ENCODE measurements around the gene SDS. TPM values are rescaled to one million over a fixed set of nuclear protein-coding genes. Genes with fewer than 3 reads are reported as not detected.

The SDS gene
- total and polyA plus RNA-seq, 4 experiments from 2014 or later: 1.4 to 1.5 TPM; not detected in 2

DNA sequence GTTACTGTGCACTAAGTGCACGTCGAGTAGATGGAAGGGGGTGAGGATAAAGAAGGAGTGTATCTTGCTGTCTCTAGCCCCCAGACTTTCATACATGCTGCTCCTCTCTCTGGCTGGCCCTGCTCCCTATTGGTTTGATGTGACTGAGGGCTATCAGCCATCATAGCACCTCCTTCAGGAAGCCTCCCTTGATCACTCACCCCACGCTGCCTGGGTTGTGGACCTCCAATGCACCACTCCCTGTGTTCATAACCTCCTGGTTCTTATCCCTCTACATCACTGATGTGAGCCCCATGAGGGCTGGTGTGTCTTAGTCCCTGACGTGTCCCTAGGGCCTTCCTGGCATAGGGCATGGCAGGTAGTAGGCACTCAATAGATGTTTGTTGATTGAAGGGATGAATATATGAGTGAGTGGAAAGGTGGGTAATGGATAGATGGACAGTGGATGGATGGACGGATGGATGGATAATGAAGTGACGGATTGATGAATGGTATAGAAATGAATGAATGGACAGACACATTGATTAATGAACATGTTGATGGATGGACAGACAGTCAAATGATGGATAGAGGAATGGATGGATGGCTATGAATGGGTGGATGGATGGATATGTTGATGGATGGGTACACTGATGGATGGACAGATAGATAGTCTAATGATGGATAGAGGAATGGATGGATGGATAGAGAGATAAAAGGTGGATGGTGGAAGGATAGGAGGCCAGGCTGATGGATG lies 33.5 kb upstream of the SDS start:
- H3K4me3 Mint-ChIP-seq: no peak overlapping the region
- intact Hi-C loops (cut with micrococcal nuclease): no loop called here
- Histone ChIP-seq H3K27ac (ENCODE audit: low read depth, low read length) (no peak overlapping the region), H3K4me3 (ENCODE audit: low read length in 2 of 2) (no peak overlapping the region), H3K36me3 (ENCODE audit: insufficient read depth, low read length) (no peaks in the 10 kb centered on the region), H3K27me3 (ENCODE audit: insufficient read depth, low read length) (no peaks in the 10 kb centered on the region), H3K4me1 (ENCODE audit: insufficient read depth, low read length) (no peaks in the 10 kb centered on the region), H3K9me3 (ENCODE audit: control insufficient read depth in 1 of 2, low read length in 2 of 2) (no peaks in the 10 kb centered on the region)
- no peaks in the 10 kb centered on the region for H3K4me1 Mint-ChIP-seq
- DNase-seq: no peak
- POLR2A ChIA-PET (ENCODE audit: partially characterized antibody): no interaction called here
- no peaks in the 10 kb centered on the region for H3K9me3 Mint-ChIP-seq
- CTCF ChIA-PET (ENCODE audit: partially characterized antibody): interaction anchor here (0.6 kb wide), 1 partner anchor 37 kb away, joined by 3 read pairs; no protein-coding TSS in a partner anchor
- H3K27me3 Mint-ChIP-seq: peaks cover 8% of the 10 kb centered on the region in 2 donors
- H3K27ac Mint-ChIP-seq: no peak overlapping the region
- no peaks in the 10 kb centered on the region for H3K36me3 Mint-ChIP-seq

DNA sequence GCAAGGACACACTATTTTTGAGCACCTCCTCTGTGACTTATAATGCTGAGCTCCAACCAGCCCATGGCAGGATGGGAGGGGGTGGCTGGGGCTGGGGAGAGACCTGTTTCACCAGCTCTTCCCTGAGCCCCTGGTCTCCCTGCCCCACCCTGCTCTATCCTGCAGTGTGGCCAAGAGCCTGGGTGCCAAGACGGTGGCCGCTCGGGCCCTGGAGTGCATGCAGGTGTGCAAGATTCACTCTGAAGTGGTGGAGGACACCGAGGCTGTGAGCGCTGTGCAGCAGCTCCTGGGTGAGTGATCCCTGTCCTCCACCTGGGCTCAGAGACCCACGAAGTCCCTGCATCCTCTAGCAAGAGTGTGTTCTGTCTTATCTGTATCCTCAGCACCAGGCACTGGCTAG lies 32.9 kb upstream of the SDS start:
- H3K4me1 ChIP-seq (ENCODE audit: insufficient read depth, low read length): no peaks in the 10 kb centered on the region
- no peak overlapping the region for H3K27ac Mint-ChIP-seq
- no peaks in the 10 kb centered on the region for H3K36me3 ChIP-seq (ENCODE audit: insufficient read depth, low read length)
- no peaks in the 10 kb centered on the region for H3K36me3 Mint-ChIP-seq
- H3K9me3 ChIP-seq (ENCODE audit: control insufficient read depth in 1 of 2, low read length in 2 of 2): no peaks in the 10 kb centered on the region
- ChIA-PET CTCF (ENCODE audit: partially characterized antibody) (interaction anchor here (0.6 kb wide), 1 partner anchor 37 kb away, joined by 3 read pairs; no protein-coding TSS in a partner anchor), POLR2A (ENCODE audit: partially characterized antibody) (no interaction called here)
- intact Hi-C loops (cut with micrococcal nuclease): no loop called here
- H3K9me3 Mint-ChIP-seq: no peaks in the 10 kb centered on the region
- H3K27me3 ChIP-seq (ENCODE audit: insufficient read depth, low read length): no peaks in the 10 kb centered on the region
- H3K27me3 Mint-ChIP-seq: peaks cover 6 to 8% of the 10 kb centered on the region in 2 donors
- no peak for DNase-seq
- no peak overlapping the region for H3K4me3 ChIP-seq (ENCODE audit: low read length in 2 of 2)
- no peak overlapping the region for H3K27ac ChIP-seq (ENCODE audit: low read depth, low read length)
- no peaks in the 10 kb centered on the region for H3K4me1 Mint-ChIP-seq
- H3K4me3 Mint-ChIP-seq: no peak overlapping the region

DNA sequence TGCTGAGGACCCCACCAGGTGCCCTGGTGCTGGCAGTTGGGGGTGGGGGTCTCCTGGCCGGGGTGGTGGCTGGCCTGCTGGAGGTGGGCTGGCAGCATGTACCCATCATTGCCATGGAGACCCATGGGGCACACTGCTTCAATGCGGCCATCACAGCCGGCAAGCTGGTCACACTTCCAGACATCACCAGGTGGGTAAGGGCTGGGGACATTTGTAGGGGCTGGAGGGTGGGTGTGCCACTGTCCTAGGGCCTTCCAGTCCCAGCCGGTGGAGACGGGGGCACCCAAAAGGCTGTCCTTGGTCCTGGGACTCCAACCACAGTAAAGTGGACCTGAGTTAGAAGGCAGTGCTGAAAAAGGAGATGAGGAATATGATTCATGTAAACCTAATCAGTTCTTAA lies 31.7 kb upstream of the SDS start:
- CTCF ChIA-PET (ENCODE audit: partially characterized antibody): no interaction called here

DNA sequence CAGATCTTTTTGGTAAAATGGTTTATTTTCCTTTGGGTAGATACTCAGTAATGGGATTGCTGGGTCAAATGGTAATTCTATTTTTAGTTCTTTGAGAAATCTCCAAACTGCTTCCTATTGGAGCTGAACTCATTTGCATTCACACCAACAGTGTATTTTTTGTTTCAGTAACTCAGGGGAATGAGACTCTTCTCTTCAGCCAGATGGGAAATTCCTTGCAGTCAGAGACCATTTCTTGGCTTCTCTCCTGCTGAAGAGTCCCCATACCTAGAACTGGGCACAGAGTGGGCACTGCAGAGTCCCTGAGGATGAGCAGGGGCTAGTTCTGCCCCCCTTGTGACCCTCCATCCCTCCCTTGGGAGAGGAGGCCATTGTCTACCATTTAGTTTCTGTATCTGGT lies 29.3 kb upstream of the SDS start:
- Histone ChIP-seq H3K4me1 (ENCODE audit: insufficient read depth, low read length) (no peaks in the 10 kb centered on the region), H3K9me3 (ENCODE audit: control insufficient read depth in 1 of 2, low read length in 2 of 2) (no peaks in the 10 kb centered on the region), H3K36me3 (ENCODE audit: insufficient read depth, low read length) (no peaks in the 10 kb centered on the region), H3K4me3 (ENCODE audit: low read length in 2 of 2) (no peak overlapping the region), H3K27ac (ENCODE audit: low read depth, low read length) (no peak overlapping the region), H3K27me3 (ENCODE audit: insufficient read depth, low read length) (no peaks in the 10 kb centered on the region)
- Mint-ChIP-seq H3K4me3 (no peak overlapping the region), H3K27me3 (peaks cover 12 to 14% of the 10 kb centered on the region in 2 donors), H3K36me3 (no peaks in the 10 kb centered on the region), H3K27ac (no peak overlapping the region), H3K4me1 (no peaks in the 10 kb centered on the region), H3K9me3 (no peaks in the 10 kb centered on the region)
- no peak for DNase-seq
- ChIA-PET POLR2A (ENCODE audit: partially characterized antibody) (no interaction called here), CTCF (ENCODE audit: partially characterized antibody) (no interaction called here)
- intact Hi-C loops (cut with micrococcal nuclease): no loop called here

More for the DNA sequence above, 31.7 kb upstream of the SDS start:
- Histone ChIP-seq H3K4me3 (ENCODE audit: low read length in 2 of 2) (no peak overlapping the region), H3K27ac (ENCODE audit: low read depth, low read length) (no peak overlapping the region), H3K9me3 (ENCODE audit: control insufficient read depth in 1 of 2, low read length in 2 of 2) (no peaks in the 10 kb centered on the region), H3K4me1 (ENCODE audit: insufficient read depth, low read length) (no peaks in the 10 kb centered on the region), H3K27me3 (ENCODE audit: insufficient read depth, low read length) (no peaks in the 10 kb centered on the region), H3K36me3 (ENCODE audit: insufficient read depth, low read length) (no peaks in the 10 kb centered on the region)
- no peak overlapping the region for H3K4me3 Mint-ChIP-seq
- intact Hi-C loops (cut with micrococcal nuclease): no loop called here
- no peak overlapping the region for H3K27ac Mint-ChIP-seq
- peaks cover 3 to 14% of the 10 kb centered on the region in 2 donors for H3K27me3 Mint-ChIP-seq
- H3K4me1 Mint-ChIP-seq: no peaks in the 10 kb centered on the region
- POLR2A ChIA-PET (ENCODE audit: partially characterized antibody): no interaction called here
- no peak for DNase-seq
- H3K9me3 Mint-ChIP-seq: no peaks in the 10 kb centered on the region
- no peaks in the 10 kb centered on the region for H3K36me3 Mint-ChIP-seq

DNA sequence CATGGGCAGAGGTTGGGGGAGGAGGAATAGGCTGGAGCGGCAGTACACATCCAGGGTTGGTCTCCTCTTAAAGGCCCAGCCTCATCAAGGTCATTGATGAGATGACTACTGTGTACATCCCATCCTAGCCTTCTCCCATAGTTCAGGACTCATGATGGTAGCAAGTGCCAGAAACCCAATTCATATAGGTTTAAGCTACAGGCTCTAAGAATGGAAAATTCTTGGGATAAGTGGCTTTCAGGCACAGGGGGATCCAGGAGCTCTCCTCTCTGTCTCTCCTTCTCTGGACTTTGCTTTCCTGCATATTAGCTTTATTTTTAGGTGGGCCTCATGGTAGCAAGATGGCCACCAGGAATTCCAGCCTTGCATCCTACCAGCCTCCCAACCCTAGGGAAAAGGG lies 24.8 kb upstream of the SDS start:
- ChIA-PET POLR2A (ENCODE audit: partially characterized antibody) (no interaction called here), CTCF (ENCODE audit: partially characterized antibody) (no interaction called here)
- no peak overlapping the region for H3K4me3 Mint-ChIP-seq
- H3K4me1 Mint-ChIP-seq: no peaks in the 10 kb centered on the region
- Histone ChIP-seq H3K27ac (ENCODE audit: low read depth, low read length) (no peak overlapping the region), H3K36me3 (ENCODE audit: insufficient read depth, low read length) (no peaks in the 10 kb centered on the region), H3K4me3 (ENCODE audit: low read length in 2 of 2) (no peak overlapping the region), H3K4me1 (ENCODE audit: insufficient read depth, low read length) (no peaks in the 10 kb centered on the region), H3K9me3 (ENCODE audit: control insufficient read depth in 1 of 2, low read length in 2 of 2) (no peaks in the 10 kb centered on the region), H3K27me3 (ENCODE audit: insufficient read depth, low read length) (no peaks in the 10 kb centered on the region)
- DNase-seq: no peak
- no peak overlapping the region for H3K27ac Mint-ChIP-seq
- intact Hi-C loops (cut with micrococcal nuclease): no loop called here
- H3K36me3 Mint-ChIP-seq: no peaks in the 10 kb centered on the region
- peaks cover 12 to 16% of the 10 kb centered on the region in 2 donors for H3K27me3 Mint-ChIP-seq
- no peaks in the 10 kb centered on the region for H3K9me3 Mint-ChIP-seq

DNA sequence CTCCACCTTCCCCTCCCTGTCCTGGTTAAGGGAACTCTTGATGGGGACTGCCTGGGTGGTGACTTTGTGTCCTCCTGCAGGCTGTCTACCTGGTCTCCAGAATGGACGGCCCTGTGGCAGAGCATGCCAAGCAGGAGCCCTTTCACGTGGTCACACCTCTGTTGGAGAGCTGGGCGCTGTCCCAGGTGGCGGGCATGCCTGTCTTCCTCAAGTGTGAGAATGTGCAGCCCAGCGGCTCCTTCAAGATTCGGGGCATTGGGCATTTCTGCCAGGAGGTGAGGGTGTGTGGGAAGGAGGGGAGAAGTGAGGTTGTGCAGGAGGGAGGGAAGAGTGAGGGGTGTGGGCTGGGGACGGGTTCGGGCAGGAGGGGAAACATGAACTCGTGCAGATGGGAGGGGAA lies 24.2 kb upstream of the SDS start:
- Mint-ChIP-seq H3K4me3 (no peak overlapping the region), H3K27ac (no peak overlapping the region), H3K4me1 (peaks cover 0 to 4% (median 0%) of the 10 kb centered on the region in 4 donors), H3K27me3 (peaks cover 10 to 14% of the 10 kb centered on the region in 2 donors), H3K36me3 (no peaks in the 10 kb centered on the region), H3K9me3 (no peaks in the 10 kb centered on the region)
- no peaks in the 10 kb centered on the region for H3K4me1 ChIP-seq (ENCODE audit: insufficient read depth, low read length)
- POLR2A ChIA-PET (ENCODE audit: partially characterized antibody): no interaction called here
- H3K4me3 ChIP-seq (ENCODE audit: low read length in 2 of 2): no peak overlapping the region
- no peaks in the 10 kb centered on the region for H3K36me3 ChIP-seq (ENCODE audit: insufficient read depth, low read length)
- no peaks in the 10 kb centered on the region for H3K27me3 ChIP-seq (ENCODE audit: insufficient read depth, low read length)
- intact Hi-C loops (cut with micrococcal nuclease): no loop called here
- no peak for DNase-seq
- H3K27ac ChIP-seq (ENCODE audit: low read depth, low read length): no peak overlapping the region
- CTCF ChIA-PET (ENCODE audit: partially characterized antibody): no interaction called here
- H3K9me3 ChIP-seq (ENCODE audit: control insufficient read depth in 1 of 2, low read length in 2 of 2): no peaks in the 10 kb centered on the region

DNA sequence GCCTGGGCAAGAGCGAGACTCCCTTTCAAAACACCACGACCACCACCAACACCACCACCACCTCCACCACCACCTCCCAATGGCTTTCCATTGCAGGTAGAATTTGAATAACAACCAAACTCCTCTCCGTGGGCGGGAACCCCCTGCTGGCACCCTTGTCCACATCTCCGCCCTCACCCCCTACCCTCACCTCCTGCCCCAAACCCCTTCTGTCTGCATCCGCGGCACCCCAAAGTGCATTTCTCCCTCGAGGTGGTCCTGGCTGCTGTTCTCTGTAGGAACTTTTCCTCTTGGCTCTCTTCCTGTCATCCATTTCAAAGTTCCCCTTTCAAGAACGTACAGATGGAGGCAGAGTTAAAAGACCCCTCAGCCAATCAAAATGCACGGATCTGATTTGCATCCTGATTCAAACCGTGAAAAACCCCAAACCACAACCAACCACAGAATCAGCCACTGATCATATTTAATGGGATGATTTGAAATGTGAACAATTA lies 22.3 kb upstream of the SDS start:
- Mint-ChIP-seq H3K9me3 (no peaks in the 10 kb centered on the region), H3K4me1 (peaks cover 0 to 13% (median 0%) of the 10 kb centered on the region in 4 donors), H3K27ac (no peak overlapping the region), H3K27me3 (peaks cover 11% of the 10 kb centered on the region in 2 donors), H3K4me3 (no peak overlapping the region), H3K36me3 (no peaks in the 10 kb centered on the region)
- no peaks in the 10 kb centered on the region for H3K9me3 ChIP-seq (ENCODE audit: control insufficient read depth in 1 of 2, low read length in 2 of 2)
- no peak overlapping the region for H3K4me3 ChIP-seq (ENCODE audit: low read length in 2 of 2)
- no peaks in the 10 kb centered on the region for H3K36me3 ChIP-seq (ENCODE audit: insufficient read depth, low read length)
- intact Hi-C loops (cut with micrococcal nuclease): loop anchor here (2.0 kb wide), 1 partner anchor 377 kb away; no protein-coding TSS in a partner anchor
- H3K27me3 ChIP-seq (ENCODE audit: insufficient read depth, low read length): no peaks in the 10 kb centered on the region
- POLR2A ChIA-PET (ENCODE audit: partially characterized antibody): no interaction called here
- H3K27ac ChIP-seq (ENCODE audit: low read depth, low read length): no peak overlapping the region
- CTCF ChIA-PET (ENCODE audit: partially characterized antibody): interaction anchor here (0.5 to 2.3 kb wide), 12 partner anchors 21 to 253 kb away, joined by 3 to 28 read pairs (median 3); partner anchors contain the start of gene SDS
- H3K4me1 ChIP-seq (ENCODE audit: insufficient read depth, low read length): no peaks in the 10 kb centered on the region
- DNase-seq: no peak

Data from CD4-positive, alpha-beta memory T cell (primary cell).